Spinal cord (tissue), 10 donors: ENCODE results near the gene DLK1. TPM values are rescaled to one million over a fixed set of nuclear protein-coding genes. Genes with fewer than 3 reads are reported as not detected.
A peak's percentile ranks its signal among the peaks of the same experiment; 100 is the strongest.

ENCODE experiments used
- DNase-seq, 6 donors: peaks; one replicate each; pipeline versions ENCODE4 v3.0.0 to v3.0.0-alpha.2; 2013 to 2015; ENCODE audit warnings: low spot score in 6 of 6, low read depth in 4 of 6
- H3K27ac ChIP-seq: one replicate; pipeline ENCODE4 v1.5.1; 2013; ENCODE audit warnings: low read depth, low read length, control low read depth
- H3K27me3 ChIP-seq: one replicate; pipeline ENCODE4 v1.6.1; 2013; ENCODE audit warnings: low read length; ENCODE audit not compliant: control insufficient read depth, insufficient read depth
- H3K36me3 ChIP-seq: one replicate; pipeline ENCODE4 v1.6.1; 2013; ENCODE audit warnings: low read length; ENCODE audit not compliant: control insufficient read depth, insufficient read depth
- H3K4me1 ChIP-seq: one replicate; pipeline ENCODE4 v1.6.1; 2013; ENCODE audit warnings: low read length; ENCODE audit not compliant: control insufficient read depth, insufficient read depth
- H3K4me3 ChIP-seq: one replicate; pipeline ENCODE4 v1.5.1; 2013; ENCODE audit warnings: low read depth, low read length, control low read depth
- H3K9me3 ChIP-seq: one replicate; pipeline ENCODE4 v1.6.1; 2013; ENCODE audit warnings: low read length; ENCODE audit not compliant: control insufficient read depth, insufficient read depth
- WGBS: methylation state at CpG from one replicate; pipeline ENCODE4 v1.1.5; 2013; ENCODE audit warnings: missing lambda C conversion rate; ENCODE audit not compliant: insufficient coverage; 5-methylcytosine and 5-hydroxymethylcytosine counted together
- polyA plus RNA-seq, 2 donors: library from polyadenylated mRNA; unstranded; fragments of 120-200 nt; gene quantifications; one replicate each; pipeline ENCODE4 v1.2.1, GENCODE V29; 2013; ENCODE audit not compliant: insufficient read length in 2 of 2
- total RNA-seq, 2 donors: library from RNA; depleted of rRNA in 1 of 2; stranded (reverse); fragments of 120-200 nt in 1 of 2; fragments of >200 nt in 1 of 2; gene quantifications; one replicate each; pipeline versions ENCODE4 v1.2.3 to v1.2.4, GENCODE V29; 2013 to 2014
- donor health status: healthy.

DLK1 gene
- total and polyA plus RNA-seq, 4 donors: 4.9 to 15.7 (median 6.9) TPM

DNA sequence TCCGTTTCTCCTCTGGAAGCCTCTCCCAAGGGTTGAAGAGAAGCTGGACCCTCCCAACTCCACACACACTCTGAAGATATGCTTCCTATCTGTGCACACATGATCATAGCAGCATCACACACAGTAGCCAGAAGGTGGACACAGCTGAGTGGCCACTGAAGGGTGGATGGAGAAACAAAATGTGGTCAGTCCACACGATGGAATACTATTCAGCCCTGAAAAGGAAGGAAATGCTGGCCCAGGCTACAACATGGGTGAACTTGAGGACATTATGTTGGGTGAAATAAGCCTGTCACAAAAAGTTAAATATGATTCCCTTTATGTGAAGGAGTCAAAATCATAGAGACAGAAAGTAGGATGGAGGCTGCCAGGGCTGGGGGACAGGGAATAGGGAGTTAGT is 43.9 kb upstream of the DLK1 start:
- Histone ChIP-seq H3K9me3 (no peaks in the 10 kb centered on the region), H3K4me3 (no peak overlapping the region), H3K27ac (no peak overlapping the region), H3K27me3 (no peaks in the 10 kb centered on the region), H3K4me1 (peaks cover 38% of the 10 kb centered on the region), H3K36me3 (no peaks in the 10 kb centered on the region)
- 89% methylated on average over 1 of the region's 2 CpGs for WGBS
- no peak for DNase-seq

DNA sequence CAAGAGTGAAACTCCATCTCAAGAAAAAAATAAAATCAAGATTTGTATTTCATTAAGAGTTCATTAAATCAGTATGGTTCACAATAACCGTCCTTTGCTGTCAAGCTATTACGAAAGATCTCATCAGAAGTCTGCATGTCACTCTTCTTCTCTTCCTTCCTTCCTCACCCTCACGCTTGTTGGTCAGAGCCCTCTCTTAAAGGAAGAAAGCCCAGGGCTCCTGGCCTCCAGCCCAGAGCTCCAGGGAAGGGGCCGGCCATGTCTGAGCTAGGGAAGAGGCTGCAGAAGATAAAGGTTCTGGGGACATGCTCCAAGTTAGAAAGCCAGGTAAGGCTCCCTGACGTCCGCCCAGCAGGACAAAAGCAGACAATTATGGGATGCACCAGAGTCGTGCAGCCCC is 43.1 kb upstream of the DLK1 start:
- WGBS: 36% methylated on average over 4 of the region's 7 CpGs

DNA sequence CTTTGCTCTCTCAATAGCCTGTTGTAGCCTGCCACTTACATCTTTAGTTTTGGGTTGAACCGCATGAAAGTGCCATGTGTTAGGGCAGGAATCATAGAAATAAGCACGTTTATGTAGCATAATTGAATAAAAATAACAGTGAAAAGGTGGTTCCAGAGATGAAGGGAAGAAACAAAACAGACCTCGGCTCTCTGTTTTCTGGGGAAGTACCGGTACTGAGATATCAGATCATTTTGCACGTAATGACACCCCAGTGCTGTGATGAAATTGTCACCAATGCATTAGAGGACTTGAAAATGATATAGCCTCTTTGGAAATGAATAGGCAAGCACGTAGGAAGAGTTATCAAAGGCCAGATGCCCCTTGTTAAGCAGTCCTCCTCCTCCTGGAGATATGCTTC is 42.5 kb upstream of the DLK1 start:
- Histone ChIP-seq H3K9me3 (no peaks in the 10 kb centered on the region), H3K4me3 (no peak overlapping the region), H3K27ac (no peak overlapping the region), H3K36me3 (no peaks in the 10 kb centered on the region), H3K4me1 (peaks cover 31% of the 10 kb centered on the region), H3K27me3 (no peaks in the 10 kb centered on the region)
- DNase-seq: no peak
- WGBS: 85% methylated on average over 5 of the region's 6 CpGs

More for the DNA sequence above, 43.1 kb upstream of the DLK1 start:
- no peak overlapping the region for H3K27ac ChIP-seq
- H3K4me3 ChIP-seq: no peak overlapping the region
- H3K27me3 ChIP-seq: no peaks in the 10 kb centered on the region
- no peak for DNase-seq
- no peaks in the 10 kb centered on the region for H3K36me3 ChIP-seq
- peaks cover 31% of the 10 kb centered on the region for H3K4me1 ChIP-seq
- no peaks in the 10 kb centered on the region for H3K9me3 ChIP-seq

DNA sequence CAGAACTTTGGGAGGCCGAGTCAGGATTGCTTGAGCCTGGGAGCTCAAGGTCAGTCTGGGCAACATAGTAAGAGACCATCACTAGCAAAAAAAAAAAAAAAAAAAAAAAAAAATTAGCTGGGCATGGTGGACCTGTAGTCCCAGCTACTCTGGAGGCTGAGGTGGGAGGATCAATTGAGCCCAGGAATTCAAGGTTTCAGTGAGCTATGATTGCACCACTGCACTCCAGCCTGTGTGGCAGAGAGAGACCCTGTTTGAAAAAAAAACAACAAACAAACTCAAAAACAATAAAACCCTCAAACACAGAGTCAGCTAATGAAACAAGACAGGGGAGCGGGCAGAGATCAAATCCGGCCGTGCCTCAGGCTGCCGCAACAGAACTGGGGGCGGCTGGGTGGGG is 41.7 kb upstream of the DLK1 start:
- Histone ChIP-seq H3K27ac (no peak overlapping the region), H3K9me3 (no peaks in the 10 kb centered on the region), H3K27me3 (no peaks in the 10 kb centered on the region), H3K4me1 (peaks cover 25% of the 10 kb centered on the region), H3K4me3 (no peak overlapping the region), H3K36me3 (no peaks in the 10 kb centered on the region)
- no peak for DNase-seq
- WGBS: no CpG with 5 or more reads among the region's 6 CpGs

DNA sequence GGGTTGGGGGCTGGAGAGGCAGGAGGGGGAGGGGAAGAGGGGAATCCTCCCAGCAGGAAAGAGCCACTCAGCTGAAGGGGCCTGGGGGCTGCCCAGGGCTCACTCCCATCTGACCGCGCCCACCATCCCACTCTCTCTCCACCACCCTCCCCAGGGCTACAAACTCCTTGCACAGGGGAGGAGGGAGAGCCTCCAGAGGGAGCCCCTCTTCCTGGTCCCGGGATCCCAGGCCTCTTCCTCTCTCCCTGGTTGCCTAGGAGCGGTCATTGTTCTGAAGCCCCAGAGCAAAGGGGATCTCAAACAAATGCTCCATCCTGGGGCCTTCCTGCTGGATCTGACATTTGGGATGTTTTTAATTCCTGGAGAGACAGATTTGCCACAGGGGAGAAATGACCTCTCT is 39.8 kb upstream of the DLK1 start:
- no peaks in the 10 kb centered on the region for H3K36me3 ChIP-seq
- no CpG with 5 or more reads among the region's 4 CpGs for WGBS
- no peak overlapping the region for H3K27ac ChIP-seq
- no peak overlapping the region for H3K4me3 ChIP-seq
- DNase-seq: no peak
- peaks cover 4% of the 10 kb centered on the region for H3K27me3 ChIP-seq
- no peaks in the 10 kb centered on the region for H3K9me3 ChIP-seq
- H3K4me1 ChIP-seq: peaks cover 21% of the 10 kb centered on the region

DNA sequence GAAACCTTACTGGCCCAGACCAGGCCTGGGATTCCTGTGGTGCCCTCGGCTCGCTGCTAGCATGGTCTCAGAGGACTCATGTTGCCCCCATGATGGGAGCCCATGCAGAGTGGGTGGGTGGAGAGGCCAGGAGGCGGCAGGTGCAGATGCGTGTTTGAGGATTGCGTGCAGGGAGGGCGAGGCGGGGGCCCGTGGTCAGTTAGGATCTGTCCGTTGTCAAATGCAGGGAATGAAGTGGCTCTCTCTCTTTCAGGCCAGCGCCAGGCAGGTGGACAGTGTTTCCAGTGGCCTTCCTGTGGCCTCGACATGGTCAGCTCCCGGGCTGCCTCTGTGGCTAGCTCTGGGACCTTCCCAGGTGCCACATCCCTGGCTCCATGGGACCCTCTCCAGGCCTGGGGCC is 39.3 kb upstream of the DLK1 start:
- no peak overlapping the region for H3K4me3 ChIP-seq
- 89% methylated on average over 12 of the region's 12 CpGs for WGBS
- peaks cover 4% of the 10 kb centered on the region for H3K27me3 ChIP-seq
- H3K9me3 ChIP-seq: no peaks in the 10 kb centered on the region
- no peak overlapping the region for H3K27ac ChIP-seq
- DNase-seq: no peak
- no peaks in the 10 kb centered on the region for H3K36me3 ChIP-seq
- peaks cover 25% of the 10 kb centered on the region for H3K4me1 ChIP-seq

DNA sequence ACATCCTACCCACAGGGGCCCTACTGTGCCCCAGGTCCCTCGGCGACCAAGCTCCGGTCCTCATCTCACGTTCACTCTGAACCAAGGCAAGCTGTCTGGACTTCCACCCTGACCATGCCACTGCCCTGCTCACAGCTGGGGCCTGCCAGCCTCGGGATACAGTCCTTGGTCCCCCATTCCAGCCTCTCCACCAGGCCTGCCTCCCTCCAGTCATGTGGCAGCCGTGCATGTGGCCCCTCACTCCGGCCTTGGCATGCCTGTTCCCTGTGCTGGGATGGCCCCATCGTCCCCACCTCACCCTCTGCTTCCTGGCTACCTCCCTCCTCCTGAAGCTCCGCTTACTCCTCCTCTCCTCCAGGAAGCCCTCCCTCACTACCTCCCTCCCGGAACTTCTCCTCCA is 38.6 kb upstream of the DLK1 start:
- 88% methylated on average over 9 of the region's 10 CpGs for WGBS
- DNase-seq: no peak
- Histone ChIP-seq H3K9me3 (no peaks in the 10 kb centered on the region), H3K4me3 (no peak overlapping the region), H3K36me3 (no peaks in the 10 kb centered on the region), H3K4me1 (peaks cover 31% of the 10 kb centered on the region), H3K27ac (no peak overlapping the region), H3K27me3 (peaks cover 4% of the 10 kb centered on the region)

DNA sequence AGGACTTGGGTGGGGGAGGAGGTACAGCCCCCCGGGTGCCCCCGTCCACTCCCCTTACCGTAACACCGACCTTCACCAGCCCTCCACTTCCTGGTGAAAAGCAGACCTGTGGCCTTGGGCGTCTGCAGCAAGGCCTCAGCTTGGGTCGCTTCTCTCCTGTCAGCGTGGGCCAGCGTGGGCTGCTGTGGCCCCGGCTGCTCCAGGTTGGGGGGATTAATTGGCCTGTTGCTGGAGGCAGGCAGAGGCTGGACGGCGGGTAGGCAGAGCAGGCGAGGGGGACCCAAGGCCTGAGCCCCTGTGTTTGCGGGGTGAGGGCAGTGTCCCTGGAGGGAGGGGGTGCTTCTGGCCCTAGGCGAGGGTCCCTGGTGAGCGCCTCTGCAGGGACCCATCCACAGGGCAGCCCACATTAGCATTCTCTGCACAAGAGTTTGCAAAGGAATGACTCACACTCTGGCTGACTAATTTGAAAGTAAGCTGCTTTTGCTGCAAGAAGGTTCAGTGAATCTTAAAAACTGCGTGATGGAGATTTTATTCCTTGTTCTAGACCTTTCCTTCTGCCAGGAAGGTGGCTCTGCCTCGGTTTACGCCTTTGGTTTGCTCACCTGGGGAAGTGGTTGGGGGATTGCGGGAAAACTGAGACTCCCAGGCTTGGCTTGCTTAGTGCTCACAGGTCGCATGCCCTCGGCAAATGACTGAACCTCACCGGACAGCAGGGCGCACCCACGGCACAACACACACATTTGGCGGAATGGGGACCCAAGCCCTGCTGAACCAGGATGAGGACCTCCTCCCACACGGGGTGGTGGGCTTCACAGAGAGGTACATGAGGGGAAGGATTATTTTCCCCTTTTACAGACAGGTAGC is 37.9 kb upstream of the DLK1 start:
- Histone ChIP-seq H3K9me3 (no peaks in the 10 kb centered on the region), H3K4me3 (no peak overlapping the region), H3K4me1 (peaks cover 34% of the 10 kb centered on the region), H3K27ac (no peak overlapping the region), H3K27me3 (peaks cover 4% of the 10 kb centered on the region), H3K36me3 (no peaks in the 10 kb centered on the region)
- DNase-seq: no peak
- WGBS: 83% methylated on average over 18 of the region's 26 CpGs

DNA sequence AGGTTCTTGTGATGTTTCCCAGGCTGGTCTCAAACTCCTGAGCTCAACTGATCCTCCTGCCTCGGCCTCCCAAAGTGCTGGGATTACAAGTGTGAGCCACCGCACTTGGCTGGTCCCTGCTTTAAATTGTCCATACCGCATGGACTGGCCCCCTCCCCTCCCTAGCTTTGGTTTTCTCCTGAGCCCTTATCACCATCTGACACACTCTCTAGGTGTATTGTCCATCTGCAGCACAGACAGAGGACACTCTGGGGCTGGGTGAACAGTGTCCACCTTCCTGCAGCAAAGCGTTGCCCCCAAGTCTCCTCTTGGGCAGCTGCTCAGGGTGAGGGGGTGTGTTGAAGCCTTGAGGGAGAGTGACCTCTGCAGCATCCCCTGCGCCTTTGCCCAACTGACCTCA is 36.0 kb upstream of the DLK1 start:
- Histone ChIP-seq H3K4me3 (no peak overlapping the region), H3K27me3 (peaks cover 5% of the 10 kb centered on the region), H3K27ac (no peak overlapping the region), H3K4me1 (peaks cover 41% of the 10 kb centered on the region), H3K9me3 (no peaks in the 10 kb centered on the region), H3K36me3 (no peaks in the 10 kb centered on the region)
- 89% methylated on average over 5 of the region's 5 CpGs for WGBS
- DNase-seq: no peak

DNA sequence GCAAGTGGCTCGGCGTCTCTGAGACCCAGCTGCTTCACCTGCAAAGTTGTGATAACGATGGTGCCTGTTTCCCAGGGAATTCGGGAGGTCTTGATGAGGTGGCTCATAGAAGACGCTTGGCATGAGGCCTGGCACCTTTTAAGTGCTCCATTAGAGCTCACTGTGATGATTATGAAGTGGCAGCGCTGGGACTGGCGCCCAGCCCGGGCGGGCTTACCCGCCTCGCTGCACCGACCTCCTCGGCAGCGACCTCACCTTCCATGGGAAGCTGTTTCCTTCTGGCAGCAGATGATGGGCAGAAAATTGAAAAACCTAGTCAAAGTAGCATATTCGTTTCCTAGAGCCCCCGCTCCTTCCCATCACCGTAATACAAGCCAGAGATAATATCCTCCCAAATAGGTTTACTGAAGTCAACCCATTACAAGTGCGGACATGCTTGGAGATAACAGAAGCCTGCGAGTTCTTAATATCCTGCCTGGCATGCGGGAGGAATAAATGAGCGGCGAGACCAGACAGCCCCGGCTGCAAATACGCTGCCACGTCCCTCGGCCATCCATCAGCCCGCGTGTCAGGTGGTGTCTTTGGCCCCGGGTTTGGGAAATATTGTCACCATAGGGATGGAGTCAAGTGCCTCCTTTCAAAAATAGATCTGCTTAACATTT is 35.2 kb upstream of the DLK1 start:
- Histone ChIP-seq H3K4me1 (peaks cover 46% of the 10 kb centered on the region), H3K36me3 (no peaks in the 10 kb centered on the region), H3K4me3 (no peak overlapping the region), H3K9me3 (no peaks in the 10 kb centered on the region), H3K27ac (no peak overlapping the region), H3K27me3 (peaks cover 7% of the 10 kb centered on the region)
- WGBS: 38% methylated on average over 25 of the region's 29 CpGs
- DNase-seq: peak in 2 of 6 donors; percentile 49 to 80
